T-helper 1 cell (primary cell): ENCODE results near the gene GRID2.
"Not testable (repeated sequence)": the region's sequence is repeated elsewhere in the genome, so short reads cannot be mapped to it uniquely, and the experiment has no call there.

Source experiments
- DNase-seq, 5 donors: peaks; one replicate each; pipeline ENCODE4 v3.0.0-alpha.2; 2012 to 2020

Gene GRID2

DNA sequence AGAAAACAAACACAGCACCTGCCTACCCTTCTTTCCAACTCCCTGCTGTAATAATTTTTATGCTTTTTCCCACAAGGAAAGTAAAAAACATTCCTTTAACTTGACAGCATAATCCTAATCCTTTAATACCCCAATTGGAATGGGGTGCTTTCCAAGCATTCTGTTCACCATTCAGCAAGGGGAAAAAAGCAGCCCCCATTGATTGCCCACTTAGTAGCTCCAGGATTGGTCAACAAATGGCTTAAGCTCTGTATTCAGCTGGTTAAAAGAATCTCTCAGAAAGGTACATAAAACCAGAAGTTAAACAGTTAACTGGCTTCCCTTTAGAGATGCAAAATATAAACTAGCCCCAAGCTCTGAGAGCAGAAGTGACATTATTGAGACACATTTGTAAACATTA, 1330.0 kb downstream of the GRID2 start:
- no peak for DNase-seq

DNA sequence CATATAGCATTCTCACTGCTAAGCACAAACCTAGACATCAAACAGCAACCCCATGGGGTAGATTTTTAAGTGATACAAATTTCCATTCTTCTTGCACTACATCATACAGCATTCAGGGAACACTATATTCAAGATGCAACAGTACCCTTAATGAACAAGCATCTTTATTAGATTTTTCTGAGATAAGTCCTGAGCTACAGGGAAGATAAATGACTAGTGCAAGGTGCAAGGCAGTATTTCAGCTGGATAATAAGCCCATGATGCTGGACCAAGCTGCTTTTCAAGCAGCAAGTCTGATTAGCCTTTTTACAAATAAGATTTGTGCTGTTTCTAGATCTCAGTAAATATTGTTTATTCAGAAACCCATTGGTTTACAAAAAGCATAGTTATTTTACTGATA, 1332.2 kb downstream of the GRID2 start:
- no peak for DNase-seq

DNA sequence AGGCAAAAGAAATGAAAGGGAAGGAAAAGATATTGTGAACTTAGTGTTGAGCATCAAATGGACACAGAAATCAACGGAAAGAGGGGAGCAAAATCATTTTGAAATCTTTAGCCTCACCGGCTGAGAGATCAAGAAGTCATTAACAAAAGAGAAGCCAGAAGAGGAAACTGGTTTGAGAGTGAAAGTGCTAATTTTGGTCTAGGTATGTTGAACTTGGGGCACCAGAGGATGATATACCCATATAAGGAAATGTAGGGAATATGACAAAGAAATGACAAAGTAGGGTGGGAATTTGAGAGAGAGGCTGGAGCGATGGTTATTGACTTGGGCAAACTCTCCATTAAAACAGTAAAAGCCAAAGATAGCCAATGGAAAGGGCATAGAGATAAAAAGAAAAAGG, 1341.4 kb downstream of the GRID2 start:
- DNase-seq: no peak

DNA sequence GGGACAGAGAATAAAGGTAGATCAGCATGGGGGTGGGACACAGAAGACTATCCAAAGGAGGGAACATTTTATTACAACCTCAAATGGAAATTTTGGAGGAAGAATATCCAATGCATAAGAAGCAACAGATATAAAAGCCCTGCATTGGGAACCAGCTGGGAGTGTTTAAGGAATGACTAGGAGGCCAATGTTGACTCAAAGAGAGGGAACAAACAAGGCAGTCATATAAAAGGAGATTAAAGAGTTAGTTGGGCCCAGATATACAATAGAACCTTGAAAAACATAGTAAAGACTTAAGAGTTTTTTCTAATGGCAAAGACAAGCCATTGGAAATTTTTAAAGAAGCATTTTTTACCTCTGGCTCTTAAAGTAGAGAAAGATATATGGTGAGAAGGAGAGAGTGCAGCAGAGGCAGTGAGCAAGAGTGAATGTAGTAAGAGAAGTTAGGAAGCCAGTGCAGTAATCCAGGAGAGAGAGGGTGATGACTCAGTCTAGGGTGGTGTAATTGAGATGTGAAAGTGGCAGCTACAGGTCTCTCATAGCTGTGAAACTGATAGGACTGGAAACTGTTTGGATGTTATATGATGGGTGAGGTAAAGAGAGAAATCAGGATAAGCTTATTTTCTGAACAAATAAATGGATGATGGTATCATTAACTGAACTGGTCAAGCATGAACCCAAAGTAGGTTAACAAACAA, 1342.6 kb downstream of the GRID2 start:
- DNase-seq: no peak

DNA sequence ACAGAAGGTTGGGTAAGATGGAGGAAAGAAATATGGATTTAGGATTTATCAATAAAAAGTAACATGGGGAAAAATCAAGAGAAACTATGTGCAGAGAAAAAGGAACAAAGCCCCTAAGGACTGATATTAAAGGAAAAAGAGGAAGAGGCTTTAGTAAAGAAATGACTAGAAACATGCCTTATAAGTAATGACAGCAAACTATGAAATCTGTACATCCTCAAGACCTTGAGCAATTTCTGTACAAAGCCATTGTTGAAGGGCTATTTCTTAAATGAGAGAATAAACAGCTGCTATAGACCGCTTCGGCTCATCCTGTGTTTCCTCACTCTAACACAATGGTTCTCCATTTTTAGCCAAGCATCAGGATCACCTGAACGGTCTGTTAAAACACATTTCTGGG, 1344.5 kb downstream of the GRID2 start:
- no peak for DNase-seq

DNA sequence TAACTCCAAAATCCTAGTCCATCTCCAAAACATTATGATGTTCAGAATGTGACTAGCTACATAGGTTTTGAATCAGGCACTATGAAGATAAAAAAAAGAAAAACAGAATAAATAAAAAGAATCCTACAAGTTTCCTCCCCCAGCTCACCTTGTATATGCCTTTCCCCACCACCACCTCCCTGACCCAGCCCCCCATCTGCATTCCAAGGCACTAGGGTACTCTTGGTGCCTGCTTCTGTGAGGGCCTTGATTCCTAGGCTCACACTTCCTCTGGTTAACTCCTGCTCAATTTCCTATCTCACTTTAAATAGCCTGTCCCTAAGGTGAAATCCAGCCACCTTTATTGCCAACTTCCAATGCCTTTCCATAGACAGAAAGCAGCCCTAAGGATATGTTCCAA, 1346.1 kb downstream of the GRID2 start:
- DNase-seq: no peak

DNA sequence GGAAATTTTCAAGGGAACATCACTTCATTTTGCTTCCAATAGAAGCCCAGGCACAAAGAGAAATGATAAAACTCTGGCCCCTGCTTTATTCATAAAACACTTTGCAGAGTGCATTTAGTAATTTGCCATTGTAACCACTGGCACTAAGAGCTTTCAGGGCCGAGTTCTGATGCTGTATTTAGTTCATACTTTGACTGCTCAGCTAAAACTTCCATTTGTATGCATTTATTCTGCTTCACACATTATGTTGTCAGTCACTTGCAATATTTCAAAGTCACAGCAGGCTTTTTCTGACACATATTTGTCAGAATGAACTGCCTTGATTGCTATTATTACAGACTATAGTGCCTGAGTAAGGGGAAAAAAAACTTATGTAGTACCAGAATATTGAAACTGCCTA, 1350.4 kb downstream of the GRID2 start:
- DNase-seq: no peak

DNA sequence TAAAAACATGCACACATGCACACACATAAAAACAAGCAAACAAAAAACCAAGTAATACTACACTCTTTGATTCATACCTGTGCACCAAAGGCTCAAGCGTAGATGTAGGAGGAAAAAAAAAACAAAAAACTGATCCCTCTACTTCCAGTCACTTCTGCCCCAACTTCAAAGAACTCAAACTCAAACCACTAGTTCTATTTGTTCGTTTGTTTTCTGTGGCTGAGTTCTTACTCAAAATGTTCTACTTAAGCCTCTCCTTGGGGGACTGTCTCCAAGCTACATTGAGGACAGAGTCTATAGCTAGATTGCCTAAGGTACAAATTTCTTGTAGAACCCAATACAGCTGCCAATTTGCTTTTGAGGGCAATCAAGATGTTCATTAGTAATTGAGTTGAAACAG, 1353.8 kb downstream of the GRID2 start:
- DNase-seq: no peak

DNA sequence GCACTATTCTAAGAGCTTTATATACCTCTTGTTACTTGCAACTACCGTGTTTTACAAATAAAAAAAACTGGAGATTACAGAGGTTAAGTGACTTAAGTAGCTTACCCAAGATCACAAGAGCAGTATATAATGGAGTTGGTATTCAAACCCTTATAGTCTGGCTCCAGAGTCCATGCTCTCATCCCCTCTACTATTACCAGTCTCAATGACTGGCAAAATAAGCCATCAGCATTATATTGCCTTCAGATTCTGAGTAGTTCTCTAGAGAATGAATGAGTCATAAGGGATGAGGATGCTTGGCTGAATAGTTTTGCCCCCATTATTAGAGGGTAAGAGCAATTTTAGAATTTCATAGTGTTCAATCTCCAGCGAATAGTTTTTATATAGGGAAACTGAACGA, 1354.7 kb downstream of the GRID2 start:
- no peak for DNase-seq

DNA sequence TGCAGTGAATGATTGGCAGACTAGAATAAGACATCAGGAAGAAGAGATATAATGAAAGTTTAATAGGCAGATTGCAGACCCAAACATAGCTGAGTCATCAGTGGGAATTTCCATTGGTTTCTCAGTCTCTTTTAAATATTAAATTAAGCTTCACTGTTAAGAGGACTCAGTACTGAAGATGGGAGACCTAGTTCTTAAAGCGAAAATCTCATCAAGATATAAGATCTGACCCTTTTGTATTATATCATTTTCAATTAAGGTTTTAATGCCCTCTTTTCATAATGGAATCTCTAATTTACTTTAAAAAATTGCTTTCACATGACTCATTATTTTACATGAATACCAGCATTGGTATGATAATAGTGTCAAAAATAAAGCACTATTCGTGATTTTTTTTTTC, 1355.9 kb downstream of the GRID2 start:
- no peak for DNase-seq

DNA sequence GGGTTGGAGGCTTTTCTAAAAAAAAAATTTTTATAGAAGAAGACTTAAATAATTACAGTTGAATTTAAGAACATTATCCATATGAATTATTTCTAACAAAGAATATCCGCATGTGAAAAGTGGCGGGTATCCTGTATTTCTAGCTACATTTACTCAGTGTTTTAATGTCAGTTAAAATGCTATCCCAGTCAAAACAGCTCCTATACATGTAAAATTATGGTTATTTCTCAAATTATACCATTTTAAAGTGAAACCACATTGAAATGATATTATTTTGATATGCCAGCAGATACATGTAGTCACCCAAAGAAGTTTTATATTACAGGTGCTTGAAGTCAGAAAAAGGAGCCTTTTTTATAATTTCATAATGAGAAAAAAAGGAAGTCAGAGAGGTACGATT, 1356.3 kb downstream of the GRID2 start:
- DNase-seq: no peak

DNA sequence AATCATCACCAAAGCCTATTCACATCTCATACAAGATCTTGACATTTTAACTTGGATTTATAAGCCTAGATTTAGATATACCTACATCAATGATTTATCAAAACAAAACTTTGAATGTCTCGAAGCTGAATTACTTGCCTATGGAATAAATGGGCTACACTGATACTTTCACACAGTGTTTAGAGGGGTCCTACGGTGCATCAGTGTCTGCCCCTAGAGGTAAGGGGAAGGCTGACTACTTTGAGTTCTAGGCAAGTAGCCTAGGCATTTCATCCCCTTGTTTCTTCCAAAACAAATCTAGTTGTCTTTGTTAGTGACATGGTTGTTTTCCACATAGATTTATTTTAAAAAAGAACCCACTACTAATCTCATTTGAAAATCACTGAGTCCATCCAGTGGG, 1366.7 kb downstream of the GRID2 start:
- no peak for DNase-seq

DNA sequence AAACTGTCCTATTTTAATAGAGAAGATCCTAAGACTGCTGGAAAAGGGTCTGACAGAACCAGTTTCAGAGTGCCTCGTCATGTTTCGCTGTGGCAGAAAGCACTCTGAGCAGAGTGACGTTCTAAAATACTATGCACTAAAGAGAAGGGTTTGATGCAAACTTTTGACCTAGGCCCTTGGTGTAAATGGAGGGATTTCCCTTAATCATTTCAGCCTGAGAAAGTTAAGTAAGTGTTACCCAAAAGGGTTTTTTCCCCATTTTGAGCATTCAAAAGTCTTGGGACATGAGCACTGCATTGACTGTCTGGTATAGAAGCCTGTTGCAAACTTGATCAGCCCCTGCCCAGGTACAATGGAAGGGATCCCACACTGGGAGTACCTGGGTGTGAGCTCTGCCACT, 1367.3 kb downstream of the GRID2 start:
- DNase-seq: no peak

DNA sequence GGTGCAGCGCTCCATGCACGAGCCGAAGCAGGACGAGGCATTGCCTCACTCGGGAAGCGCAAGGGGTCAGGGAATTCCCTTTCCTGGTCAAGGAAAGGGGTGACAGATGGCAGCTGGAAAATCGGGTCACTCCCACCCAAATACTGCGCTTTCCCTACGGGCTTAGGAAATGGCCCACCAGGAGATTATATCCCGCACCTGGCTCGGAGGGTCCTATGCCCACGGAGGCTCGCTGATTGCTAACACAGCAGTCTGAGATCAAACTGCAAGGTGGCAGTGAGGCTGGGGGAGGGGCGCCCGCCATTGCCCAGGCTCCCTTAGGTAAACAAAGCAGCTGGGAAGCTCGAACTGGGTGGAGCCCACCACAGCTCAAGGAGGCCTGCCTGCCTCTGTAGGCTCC, 1373.2 kb downstream of the GRID2 start:
- DNase-seq: not testable (repeated sequence)

DNA sequence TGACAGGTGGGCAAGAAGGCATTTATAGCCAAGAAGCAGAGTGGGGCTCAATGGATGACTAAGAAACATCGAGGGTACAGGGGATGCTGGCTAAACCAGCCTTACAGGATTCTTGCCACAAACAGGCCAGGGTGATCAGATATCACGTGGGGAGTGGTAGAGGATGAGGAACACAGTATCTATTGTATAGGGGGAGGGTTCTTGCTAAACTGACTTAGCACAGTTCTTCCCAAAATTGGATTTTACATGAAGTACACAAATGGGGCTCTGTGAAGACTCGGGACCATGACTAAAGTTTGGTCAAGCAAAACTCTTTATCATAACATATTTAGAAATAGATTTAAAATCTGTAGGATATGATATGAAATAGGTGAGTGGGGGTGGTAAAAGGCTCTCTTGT, 1380.8 kb downstream of the GRID2 start:
- DNase-seq: no peak

DNA sequence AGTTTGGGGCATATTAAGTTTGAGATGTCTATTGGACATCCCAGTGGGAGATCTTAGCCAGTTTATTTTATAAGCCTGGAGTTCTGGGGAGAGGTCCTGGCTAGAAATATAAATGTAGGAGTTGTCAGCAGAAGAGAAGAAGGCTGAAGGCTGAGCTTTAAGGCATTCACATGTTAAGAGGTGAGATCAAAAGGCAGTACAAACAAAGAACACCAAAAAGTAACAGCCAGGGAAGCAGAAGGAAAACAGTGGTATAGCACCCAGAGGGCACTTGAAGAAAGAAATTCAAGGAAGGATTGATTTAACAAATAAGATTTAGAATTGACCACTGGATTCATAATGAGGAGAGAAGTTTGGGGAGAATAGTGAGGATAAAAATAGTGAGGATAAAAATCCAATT, 1383.5 kb downstream of the GRID2 start:
- no peak for DNase-seq

DNA sequence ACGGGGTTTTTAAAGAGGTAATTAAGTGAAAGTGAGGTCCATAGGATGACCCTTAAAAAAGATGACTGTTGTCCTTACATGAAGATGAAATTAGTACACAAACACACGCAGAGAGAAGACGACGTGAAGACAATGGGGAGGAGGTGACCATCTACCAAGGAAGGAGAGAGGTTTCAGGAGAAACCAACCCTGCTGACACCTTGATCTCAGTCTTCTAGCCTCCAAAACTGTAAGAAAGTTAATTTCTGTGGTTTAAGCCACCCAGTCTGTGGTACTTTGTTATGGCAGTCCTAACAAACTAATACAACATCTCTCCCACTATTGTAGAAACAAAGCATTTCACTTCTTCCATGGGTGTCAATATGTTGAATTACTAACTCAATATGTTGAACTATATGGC, 1385.2 kb downstream of the GRID2 start:
- no peak for DNase-seq

DNA sequence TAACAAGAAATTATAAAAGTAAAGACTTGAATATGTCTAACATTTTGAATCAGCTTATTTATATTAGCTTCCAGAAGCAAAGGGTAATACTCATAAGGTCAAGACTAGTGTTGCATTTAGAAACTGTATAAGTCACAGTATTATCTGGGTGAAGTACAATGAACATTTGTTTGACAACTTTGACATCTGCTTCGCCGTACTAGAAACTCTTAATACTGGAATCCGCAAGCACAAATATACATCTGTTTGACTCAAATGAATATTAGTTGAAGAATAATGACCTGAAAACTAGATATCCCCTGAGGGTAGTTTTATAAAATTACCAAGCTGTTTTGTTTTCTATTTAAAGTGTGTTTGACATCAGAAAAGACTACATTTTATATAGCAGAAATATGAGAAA, 1389.4 kb downstream of the GRID2 start:
- DNase-seq: no peak

DNA sequence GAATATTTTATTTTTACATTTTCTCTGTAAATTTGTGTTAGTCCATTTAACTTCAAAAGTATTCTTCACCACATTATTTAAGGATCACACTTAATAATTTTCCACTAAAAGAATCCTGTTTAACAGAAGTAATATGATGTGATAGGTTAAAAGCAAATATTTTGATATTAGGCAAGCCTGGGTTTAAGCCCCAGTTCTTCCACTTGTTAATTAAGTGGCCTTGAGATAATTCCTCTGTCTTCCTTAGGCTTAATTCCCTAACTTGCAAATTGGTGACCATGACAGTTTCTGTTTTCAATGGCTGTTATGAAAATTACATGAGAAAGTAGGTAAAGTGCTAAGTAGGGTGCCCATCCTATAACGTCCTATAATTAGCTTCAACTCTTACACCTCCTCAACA, 1394.9 kb downstream of the GRID2 start:
- no peak for DNase-seq

DNA sequence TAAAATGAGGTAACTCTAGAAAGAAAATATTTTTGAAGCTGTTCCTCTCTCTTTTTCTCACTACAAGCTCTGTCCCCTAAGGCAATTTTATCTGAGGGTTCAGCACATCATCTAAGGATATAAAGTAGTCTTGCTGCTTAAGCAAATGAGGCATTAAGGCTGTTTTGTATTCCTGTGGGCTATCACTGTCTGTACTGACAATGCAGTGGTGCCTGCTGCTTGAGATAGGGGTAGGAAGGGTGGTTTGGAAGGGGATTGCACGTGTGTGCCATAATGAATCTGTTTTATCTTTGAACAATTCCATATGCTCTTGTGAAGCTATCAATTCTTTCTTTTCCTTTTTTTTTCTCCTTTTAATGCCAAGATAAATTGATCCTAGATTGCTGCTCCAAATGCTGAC, 1396.8 kb downstream of the GRID2 start:
- no peak for DNase-seq

DNA sequence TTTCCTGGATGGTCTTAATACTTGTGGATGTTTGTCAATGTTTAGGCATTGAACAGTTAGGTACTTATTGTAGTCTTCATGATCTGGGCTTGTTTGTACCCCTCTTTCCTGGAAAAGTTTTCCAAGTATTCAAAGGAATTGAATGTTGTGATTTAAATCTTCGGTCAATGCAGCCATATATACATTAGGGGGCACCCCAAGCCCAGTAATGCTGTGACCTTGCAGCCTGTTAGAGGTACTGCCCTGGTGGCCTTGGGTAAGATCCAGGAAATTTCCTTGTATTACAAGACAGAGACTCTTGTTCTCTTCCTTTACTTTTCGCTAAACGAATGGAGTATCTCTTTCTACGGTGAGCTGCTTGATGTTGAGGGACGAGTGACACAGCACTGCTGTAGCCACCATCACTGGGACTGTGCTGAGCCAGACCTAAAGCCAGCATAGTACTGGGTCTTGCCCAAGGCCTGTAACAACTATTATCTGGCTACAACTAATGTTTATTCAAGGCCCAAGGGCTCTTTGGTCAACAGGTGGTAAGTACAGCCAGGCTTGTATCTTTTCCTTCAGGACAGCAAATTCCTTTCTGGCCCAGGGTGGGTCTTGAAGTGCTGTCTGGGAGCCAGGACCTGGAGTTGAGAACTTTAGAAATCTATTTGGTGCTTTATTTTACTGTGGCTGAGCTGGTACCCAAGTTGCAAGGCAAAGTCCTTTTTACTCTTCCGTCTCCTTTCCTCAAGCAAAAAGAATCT, 1406.5 kb downstream of the GRID2 start:
- DNase-seq: no peak

DNA sequence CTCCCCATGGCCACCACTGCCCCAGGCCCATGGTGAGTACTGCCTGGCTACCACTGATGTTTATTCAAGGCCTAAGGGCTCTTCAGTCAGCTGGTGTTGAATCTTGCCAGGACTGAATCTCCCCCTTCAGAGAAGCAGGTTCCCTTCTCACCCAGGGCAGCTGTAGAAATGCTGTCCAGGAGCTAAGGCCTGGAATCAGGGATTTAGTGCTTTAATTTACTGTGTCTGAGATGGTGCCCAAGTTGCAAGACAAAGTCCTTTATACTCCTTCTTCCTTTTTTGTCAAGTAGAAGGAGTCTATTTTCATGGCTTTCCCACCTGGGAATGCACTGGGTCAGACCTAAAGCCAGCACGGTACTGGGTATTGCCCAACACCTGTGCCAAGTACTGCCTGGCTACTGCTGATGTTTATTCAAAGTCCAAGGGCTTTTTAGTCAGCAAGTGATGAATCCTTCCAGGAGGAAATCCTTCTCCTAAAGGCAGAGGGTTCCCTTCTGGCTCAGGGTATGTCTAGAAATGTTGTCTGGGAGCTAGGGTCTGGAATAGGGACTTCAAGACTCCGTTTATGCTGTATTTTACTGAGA, 1407.2 kb downstream of the GRID2 start:
- DNase-seq: no peak

DNA sequence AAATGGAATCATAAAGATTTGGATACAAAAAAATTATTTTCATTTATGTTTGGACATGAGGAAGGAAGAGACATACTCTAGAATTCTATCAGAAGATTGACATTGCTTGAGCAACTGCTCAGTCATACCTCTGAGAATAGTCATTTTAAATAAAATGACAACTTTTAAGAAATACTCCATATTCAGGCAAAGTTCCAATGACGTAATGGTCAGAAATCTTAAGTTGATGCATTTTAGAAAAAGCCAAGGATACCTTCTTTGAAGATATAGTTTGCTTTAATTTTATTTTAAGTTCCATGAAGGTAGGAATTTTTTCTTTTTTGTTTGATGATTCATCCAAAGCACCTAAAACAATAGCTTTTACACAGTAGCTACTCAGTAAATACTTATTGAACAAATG, 1414.5 kb downstream of the GRID2 start:
- DNase-seq: no peak

DNA sequence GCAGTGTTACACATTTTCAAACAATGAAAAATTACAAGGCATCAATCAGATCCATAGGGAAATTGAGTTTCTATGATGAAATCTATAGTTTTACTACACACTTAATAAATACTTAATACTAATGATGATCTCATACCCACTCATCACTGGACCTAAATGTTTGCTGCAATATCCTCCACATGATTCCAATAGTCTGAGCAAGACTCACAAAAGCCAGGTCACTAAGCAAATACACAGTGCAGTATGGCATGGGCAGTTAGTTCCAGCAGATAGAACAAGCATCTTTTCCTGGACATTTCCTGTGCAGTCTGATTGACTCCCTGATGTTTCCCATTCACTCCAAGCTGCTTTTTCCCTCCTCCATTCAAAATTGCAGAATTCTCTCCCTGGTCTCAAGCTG, 1415.8 kb downstream of the GRID2 start:
- no peak for DNase-seq

DNA sequence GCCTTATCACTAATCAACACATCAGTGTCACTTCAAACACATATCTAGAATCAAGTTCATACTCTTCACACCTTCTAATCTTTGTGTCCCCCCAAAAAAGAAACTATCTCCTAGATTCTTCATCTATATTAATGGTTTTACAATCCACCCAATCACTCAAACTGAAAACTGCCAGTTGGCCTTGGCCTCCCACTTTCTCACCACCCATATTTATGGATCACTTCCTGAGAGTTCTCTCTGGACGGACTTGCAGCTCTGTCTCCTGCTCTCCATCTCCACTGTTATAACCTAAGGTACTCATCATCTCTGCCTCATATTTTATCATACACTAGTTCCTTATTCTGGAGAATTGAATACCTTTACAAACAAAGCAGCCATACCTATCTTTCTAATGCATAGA, 1418.7 kb downstream of the GRID2 start:
- DNase-seq: no peak
